G401.6 (cell line): ENCODE measurements around the gene CNTN4.

Experiments used
- FAIRE-seq: peaks from 2 replicates; lab custom pipeline; 2012; peaks lifted over from hg19 to GRCh38; lab: Jason Lieb, UNC

CNTN4 gene

DNA sequence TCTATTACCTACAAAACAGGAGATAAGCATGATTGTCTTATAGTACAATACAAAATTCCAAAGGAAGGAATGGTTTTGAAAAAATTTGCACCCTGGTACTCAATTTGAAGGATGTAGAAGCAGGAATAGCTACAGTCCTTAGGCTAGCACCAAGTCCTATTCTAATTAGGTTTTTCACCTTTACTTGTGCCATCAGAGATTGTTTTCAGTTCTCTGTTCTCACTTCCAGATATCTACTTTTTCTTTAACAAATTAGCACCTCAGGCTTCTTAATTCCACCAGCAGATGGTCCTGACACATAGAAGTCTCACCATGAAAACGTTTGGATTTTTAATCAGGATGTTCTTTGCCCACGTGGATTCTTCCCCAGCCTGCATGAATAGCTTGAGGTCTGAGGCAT, 967.7 kb downstream of the CNTN4 start:
- no peak for FAIRE-seq

DNA sequence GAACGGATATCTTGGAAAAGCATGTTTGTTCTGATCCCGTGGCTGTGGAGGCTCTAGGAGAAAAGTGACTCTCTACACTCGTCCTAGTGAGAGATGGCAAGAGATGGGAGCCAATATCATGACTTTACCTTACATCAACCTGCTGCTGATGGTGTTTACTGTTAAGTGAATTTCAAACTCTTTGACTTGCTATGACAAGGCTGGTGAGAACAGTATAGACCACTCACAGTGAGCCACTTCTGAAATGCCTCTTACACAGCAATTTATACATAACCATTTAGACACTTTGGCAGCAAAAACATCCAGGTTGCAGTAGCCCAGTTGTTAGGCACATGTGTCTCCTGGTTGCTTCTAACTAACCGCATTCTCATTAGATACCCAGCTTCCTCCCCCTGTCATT, 968.2 kb downstream of the CNTN4 start:
- no peak for FAIRE-seq

DNA sequence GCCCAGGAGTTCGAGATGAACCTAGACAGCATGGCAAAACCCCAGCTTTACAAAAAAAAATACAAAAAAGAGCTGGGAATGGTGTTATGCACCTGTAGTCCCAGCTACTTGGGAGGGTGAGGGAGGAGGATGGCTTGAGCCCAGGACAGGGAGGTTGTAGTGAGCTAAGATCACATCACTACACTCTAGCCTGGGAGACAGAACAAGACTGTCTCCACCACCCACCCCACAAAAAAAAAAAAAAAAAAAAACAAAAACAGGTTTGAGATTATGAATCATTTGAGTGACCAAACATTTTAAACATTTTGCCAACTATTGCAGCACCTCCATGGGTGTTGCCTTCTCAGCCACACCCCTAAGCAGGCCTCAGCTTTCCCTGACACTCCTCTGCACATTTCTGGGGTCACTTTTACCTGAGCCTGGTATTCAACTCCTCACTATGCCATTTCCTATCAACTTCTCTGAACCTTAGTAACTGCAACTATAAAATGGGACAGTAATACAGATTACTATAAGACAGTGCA, 969.8 kb downstream of the CNTN4 start:
- FAIRE-seq = no peak

DNA sequence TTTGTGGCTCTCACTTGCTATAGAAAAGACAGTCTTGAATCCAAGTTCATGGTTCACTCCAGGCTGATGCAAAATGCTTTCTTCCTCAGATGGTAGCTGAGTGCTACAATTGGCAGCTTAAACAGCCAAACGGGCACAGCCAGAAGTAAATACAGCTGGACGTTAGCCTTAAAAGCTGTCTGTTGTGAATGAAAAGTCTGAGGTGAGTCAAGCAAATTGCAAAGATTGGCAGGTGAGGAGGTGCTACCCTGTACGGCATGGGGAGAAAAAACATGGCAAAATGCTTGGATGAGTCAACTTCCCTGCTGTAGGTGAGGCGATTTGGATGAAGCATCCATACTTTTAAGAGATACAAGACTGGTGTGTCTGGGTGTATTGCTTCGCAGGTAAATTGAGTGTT, 971.1 kb downstream of the CNTN4 start:
- FAIRE-seq = no peak

DNA sequence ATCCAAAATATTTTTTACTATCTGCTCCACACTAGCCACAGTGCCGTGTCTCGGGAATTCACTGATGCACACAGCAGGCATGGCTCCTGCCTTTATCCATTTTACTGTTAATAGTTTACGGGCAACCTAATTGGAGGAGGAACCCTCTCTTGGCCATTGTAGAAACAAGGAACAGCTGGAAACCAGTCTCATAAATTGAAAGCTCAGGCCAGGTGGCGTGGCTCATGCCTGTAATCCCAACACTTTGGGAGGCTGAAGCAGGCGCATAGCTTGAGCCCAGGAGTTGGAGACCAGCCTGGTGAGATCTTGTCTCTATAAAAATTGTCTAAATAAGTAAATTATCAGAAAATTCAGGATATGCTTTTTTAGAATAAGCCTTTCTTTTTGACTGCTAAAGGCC, 972.5 kb downstream of the CNTN4 start:
- FAIRE-seq = no peak

DNA sequence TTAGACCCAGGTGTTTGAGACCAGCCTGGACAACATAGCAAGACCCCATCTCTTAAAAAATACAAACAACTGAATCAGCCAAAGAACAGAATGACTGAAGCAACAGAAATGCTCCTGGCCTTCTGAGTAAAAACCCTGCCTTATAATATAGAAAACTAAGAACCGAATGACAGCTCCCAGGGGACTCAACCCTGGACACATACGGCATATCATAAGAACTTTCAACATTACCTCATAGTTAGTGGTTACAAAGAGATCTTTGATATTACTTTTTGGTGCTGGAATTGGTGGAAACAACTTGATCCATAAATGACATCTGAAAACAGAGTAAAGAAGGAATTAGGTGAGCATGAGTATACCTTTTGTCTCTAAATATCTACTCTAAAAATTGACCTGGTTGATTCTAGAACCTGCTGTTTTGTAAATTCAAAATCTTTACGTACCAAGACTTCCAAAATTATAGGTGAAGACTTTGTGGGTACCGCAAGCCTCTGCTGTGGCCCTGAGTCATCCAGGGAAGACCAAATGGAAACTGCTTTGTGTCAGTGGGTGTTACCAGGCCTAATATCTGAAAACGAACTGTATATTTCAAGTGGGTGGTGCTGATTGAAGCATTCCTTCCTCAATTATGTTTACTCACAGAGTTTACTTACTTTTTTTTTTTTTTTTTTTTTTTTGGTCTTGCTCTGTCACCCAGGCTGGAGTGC, 976.0 kb downstream of the CNTN4 start:
- FAIRE-seq = no peak

DNA sequence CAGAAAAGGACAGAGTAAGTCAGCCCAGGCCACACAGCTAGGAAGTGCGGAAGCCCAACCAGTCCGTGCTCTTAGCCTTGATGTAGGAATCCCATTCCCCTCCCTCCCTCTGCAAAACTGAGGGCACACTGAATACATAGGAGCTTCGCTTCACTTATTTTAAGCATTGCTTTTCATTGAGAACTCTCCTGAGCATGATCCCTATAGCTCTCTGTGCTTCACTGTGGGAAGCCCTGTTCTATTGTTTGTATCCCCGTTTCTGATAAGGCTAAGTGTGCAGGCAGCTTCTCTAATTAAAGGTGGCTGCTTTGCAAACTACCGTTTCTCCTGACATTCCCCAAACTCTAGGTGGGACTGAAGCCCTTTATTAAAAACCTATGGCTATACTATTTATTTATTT, 981.6 kb downstream of the CNTN4 start:
- no peak for FAIRE-seq

DNA sequence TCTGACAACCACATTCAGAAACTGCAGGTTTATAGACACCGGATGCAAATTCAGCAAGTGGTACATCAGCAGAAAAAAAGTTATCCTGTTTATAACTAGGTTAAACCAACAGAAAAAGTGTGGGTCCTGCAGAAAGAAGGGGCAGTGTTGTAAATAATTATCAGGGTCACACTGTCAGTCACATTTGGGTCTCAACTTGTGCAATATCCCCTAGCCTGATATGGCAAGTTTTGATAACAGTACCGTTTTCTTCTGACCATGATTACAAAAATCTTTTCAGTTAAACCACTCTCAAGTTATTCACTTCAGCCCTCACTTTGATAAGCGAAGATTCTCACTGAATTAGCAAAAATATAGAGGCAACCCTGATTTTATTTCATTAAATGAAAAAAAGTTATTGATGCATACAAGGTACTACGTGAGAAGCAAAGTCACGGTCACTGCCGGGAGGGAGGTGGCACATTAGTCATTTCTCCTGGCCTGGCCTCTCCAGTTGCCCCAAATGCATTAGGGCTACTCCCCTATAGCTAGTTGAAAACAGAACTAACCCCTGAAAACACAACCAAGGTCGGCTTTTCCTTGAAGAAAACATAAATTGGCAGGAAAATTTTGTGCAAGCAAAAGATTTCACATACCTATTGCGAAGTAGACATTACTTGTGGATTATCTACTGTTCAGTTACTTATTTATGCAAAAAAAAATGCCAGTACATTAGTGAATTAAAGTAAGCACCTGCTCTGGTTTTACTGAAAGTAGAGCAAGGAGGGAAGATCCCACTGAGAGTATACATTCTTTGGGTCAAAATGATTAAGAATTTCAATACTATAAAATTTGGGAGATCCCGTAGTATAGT, 982.9 kb downstream of the CNTN4 start:
- no peak for FAIRE-seq

DNA sequence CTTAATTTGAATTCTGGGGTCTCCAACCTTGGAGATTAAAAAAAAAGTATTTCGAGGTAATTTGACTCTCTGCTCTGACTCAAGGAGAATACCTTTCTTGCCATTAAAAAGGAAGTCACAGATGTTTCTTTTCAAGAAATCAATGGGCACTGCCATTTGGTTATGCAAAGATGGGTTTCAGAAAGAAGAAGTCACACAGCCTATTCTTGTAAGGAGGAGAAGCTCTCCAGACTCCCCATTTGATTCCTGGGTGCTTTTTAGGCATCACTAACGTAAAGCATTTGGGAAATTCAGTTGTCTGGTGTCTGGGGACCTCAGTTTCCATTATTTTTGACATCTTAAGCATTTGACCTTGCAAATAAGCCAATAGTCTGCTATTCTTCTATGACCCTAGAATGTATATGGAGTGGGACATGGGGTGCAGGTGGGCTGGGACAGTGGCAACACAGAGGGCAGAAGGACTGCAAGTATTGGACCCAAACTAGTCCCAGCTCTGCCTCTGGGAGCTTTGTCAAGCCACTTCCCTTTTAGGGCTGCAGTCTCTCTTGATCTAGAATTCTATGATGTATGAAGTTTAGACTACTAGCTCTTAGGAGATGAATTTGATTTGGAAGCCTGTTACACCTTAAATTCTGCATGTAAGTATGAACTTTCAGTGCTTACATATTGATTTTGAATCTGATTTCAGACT, 983.7 kb downstream of the CNTN4 start:
- no peak for FAIRE-seq

DNA sequence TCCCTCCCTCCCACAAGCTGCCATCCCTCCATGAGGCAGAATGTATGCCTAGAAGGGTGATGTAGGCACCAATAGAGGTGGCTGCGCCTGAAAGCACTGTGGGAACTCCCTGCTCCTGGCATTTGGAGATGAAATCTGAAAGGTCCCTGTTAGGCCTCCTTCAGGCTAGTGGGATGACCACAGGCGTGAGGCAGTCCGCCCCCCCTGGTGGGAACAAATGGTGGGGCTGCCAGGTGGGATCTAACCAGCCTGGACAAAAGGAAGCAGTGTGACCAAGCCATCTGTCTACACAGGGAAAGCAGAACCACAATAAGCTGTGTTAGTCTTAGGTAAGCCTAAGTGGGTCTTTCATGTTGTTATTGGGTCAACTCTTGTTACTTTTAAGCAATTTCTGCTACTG, 986.2 kb downstream of the CNTN4 start:
- no peak for FAIRE-seq

DNA sequence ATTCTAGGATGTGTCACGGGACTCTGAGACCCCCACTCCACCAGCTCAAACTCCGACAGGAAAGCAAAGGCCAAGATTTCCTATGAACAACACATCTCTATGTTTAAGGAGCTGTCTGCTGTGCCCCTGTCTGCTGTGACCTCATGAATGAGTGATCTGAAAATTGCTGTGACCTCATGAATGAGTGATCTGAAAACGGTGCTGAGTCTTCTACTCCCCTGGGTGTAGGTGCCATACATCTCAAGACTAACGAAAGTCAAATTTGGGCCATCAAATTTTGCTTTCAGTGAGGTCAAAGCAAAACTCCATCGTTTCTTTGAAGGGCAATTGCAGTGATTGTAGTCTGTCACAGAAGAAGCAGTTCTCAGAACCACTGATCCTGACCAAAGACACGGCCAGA, 987.1 kb downstream of the CNTN4 start:
- no peak for FAIRE-seq

DNA sequence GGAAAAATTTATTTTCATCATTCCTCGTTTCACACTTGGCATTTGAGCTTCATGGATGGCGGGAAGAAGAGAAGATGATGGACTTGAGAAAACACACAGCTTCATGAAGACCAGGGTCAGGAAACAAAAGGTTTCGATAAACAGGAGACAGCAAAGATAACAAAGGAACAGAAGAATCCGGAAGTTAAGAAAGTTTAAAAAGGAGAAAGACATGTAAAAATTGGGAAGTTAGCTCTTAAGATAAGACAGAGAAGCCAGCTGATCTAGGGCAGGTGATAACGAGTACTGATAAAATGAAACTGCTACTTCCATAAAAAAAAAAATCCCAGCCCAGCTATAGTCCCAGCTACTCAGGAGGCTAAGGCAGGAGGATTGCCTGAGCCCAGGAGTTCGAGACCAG, 987.6 kb downstream of the CNTN4 start:
- no peak for FAIRE-seq

DNA sequence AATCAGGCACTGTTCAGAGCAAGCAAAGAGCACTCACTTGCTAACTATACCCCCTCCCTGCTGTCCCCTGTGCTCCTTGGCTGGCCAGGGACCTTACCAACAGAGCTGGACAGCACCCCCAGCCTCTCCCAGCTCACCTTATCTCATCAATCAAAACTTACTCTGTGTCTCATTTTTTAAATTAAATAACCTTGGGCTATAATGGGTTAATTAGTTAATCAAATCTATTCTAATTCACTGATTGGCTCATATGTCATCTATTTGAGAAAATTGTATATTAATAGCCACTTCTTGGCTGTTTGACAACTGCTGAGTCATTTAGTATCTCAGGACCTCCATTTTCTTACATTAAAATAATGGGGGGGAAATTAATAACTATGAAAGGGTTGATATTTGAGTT, 988.6 kb downstream of the CNTN4 start:
- no peak for FAIRE-seq

DNA sequence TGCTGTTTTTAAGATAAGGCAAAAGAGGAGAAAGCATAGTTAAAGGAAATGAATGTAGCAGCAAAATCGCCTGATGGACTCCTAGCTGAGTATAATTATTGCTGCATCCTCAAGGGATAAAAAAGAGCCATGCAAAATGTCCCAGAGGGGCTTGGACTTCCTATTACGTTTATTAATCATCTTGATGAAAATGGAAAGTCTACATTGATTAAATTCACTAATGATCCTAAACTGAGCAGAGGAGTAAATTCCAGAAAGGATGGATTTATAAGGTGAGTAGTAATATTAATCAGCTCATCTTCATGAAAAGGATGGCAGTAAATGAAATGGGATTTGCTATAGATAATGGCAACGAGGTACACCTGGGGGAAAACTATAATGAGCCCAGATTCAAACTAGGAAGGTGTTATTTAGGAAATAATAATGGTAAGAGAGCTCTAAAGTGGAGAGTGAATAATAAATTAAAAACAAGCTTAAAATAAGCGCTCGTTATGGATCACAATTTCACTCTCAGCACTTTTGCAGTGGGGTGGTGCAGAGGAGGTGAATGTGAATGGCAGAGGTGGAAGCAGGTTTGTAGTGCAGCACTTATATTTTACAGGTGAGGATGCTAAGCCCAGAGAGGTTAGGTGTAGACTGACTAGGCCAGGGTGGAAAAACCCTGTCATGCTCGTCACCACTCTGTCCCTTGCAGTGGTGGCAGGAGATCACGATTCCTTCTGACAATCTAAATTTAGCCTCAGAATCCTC, 989.2 kb downstream of the CNTN4 start:
- no peak for FAIRE-seq

DNA sequence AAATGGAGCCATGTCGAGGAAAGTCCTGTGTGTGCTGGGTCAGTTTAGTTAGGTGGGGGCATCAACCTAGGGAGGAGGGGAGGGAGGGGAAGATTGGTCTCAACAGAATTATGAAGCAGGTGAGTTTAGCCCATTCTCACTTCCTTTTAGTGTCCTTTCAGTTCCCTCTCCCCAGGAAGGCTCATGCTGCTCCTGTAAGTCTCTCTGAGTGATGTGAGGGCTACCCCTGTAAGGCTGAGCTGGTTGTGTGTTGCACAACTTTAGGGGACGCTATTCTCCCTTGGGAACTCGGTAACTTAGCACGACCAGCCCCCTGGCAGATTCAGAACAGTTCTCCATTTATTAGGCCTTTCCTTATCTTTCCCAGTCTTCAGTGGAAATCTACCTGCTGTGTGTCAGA, 990.4 kb downstream of the CNTN4 start:
- FAIRE-seq = no peak

DNA sequence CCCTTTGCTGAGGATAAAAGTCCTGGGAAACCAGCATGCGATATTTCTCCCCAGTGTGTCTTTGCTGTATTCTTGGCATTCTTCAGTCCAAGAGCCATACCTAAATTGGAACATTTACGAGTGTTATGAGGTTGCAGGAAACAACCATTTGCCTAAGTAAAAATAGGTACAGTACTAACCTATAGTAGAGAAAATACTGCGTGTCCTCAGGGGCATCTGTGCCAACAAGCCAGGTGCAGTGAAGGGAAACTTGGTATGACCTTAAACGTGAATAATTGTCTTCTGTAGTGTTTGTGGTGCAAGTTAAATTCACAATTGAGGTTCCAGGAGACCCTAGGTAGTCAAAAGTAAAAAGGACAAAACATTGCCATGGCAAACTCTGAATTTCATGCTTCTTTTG, 999.3 kb downstream of the CNTN4 start:
- FAIRE-seq = no peak

DNA sequence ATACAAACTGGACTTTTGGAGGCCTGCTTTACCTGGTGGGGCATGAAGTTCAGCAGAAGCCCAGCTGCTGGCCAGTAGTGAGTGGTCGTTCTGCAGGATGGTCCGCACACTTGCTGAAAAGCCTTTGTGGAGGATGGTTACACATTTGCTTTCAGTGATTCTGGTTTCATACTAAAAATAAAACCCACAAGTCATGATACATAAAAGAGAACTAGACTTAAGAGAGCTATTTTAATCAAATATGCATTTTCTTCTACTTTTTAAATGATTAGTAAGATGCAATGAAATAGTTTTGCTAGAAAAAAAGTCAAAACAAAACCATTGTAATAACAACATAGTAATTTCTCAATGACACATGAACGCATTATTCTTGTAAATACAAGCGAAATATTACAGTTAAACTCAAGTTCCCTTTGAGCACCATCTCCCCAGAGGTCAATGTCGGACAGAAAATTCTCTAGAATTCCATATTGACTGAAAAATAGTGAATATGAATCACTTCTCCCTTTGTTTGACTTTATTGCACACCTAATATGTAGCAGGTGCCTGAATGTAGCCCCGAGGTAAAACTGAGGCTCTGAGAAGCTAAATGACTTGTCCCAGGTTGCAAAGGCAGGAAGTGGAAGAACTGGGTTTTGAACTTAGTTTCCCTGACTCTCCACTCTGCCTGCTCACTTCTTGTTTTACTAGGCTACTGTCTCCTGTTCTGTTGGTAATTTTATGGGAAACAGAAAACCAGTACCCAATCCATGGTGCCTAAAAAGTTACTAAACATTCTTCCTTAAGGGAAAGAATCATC, 1003.2 kb downstream of the CNTN4 start:
- no peak for FAIRE-seq

DNA sequence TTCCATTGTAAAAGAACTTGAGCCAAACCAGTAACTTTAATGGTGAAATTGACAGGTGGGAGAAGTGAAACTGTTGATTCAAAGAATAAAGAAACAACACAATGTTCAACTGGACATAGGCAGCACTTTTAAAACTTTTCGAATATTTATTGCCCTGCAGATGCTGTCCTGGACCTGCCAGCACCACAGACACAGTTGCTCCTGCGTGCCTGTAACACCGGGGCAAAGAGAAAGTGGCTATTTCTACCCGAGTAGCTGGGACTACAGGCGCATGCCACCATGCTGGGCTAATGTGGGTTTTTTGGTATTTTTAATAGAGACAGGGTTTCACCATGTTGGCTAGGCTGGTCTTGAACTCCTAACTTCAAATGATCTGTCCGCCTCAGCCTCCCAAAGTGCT, 1004.1 kb downstream of the CNTN4 start:
- FAIRE-seq = no peak

DNA sequence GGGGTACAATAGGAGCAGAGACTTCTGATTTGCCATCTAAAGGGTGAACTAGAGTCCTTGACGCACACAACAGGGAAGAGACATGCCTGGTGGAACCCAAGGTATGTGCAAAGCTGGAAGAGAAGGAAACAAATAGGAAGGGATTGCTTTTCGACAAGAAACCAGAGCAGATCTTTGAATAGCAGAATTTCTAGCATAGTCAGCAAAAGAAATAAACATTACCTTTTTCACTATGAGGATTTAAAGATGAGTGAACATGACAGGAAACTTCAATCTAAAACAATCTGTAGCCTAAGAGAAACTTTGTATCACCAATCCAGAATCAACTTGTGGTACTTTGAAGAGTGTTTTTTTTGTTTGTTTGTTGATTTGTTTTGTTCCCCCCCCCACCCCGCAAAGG, 1006.6 kb downstream of the CNTN4 start:
- FAIRE-seq = no peak

DNA sequence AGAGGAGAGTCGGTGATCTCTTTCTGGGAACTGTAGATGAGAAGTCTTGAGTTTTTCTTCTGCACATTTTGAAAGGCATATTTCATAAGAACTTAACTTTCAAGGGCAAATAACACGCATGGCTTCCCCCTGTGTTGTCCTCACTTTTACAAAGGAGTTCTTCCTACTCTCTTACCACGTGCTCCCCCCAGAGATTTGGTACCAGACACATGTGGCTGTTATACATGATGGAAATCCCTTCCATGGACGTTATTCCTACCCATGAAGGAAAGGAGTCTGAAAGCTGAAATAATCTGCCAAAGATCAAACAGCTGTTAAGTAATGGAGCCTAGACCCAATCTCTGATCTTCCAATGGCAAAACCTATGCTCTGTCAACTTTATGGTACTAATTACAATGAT, 1007.1 kb downstream of the CNTN4 start:
- no peak for FAIRE-seq

DNA sequence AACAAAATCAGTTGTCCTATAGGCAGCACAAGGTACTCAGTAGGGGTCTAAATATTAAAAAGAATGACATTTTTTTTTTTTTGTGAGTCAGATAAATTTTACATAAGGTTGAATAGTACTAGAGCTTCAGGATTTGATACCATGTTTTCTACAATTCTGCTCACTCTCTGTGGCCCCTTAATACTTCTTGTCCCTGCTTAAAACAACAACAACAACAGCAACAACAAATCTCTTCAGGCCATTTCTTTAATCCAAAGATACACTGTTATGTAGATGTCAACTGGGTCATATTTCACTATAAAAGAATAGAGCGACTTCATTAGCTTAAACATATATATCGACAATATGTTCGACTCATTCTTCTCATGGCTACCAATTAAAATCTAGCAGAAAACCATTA, 1008.5 kb downstream of the CNTN4 start:
- no peak for FAIRE-seq
